GM12878 (cell line): ENCODE results near the gene SGCB. TPM values are rescaled to one million over a fixed set of nuclear protein-coding genes. Genes with fewer than 3 reads are reported as not detected.

Source experiments
- ATAC-seq: fragments of 200-7000 bp; cut with Tn5 transposase; 3 replicates; pipeline ENCODE4 v1.9.1; 2020; ENCODE audit warnings: mild to moderate bottlenecking, moderate library complexity
- BruUV-seq: library from RNA; stranded (reverse); fragments of 400-500 nt; replicated peaks from 2 replicates; lab custom pipeline; 2021; lab: Mats Ljungman, UMichigan
- CTCF ChIA-PET: fragments of 300-600 bp; sonication (Branson Sonifier 250); formaldehyde crosslinking; extraction: SDS; loops from one replicate; lab custom pipeline; 2021; ENCODE audit warnings: inconsistent platforms; lab: Yijun Ruan, JAX
- POLR2A ChIA-PET: fragments of 350-600 bp; formaldehyde crosslinking; extraction: SDS; loops from one replicate; lab custom pipeline; 2021; ENCODE audit warnings: inconsistent platforms; lab: Charles Lee
- RAD21 ChIA-PET: fragments of 300-600 bp; sonication (Branson Sonifier 250); formaldehyde crosslinking; loops from one replicate; lab custom pipeline; 2023; ENCODE audit warnings: antibody characterized with exemption; ENCODE audit not compliant: unreplicated experiment; lab: Charles Lee
- SMC1A ChIA-PET: fragments of 300-600 bp; sonication (Branson Sonifier 250); formaldehyde crosslinking; loops from one replicate; lab custom pipeline; 2023; ENCODE audit not compliant: unreplicated experiment, uncharacterized antibody; lab: Charles Lee
- DNase-seq: peaks from one replicate; pipeline ENCODE4 v3.0.0-alpha.2; 2011; ENCODE audit warnings: low read depth, low spot score
- FAIRE-seq: peaks from 3 replicates; lab custom pipeline; 2011; peaks lifted over from hg19 to GRCh38; lab: Jason Lieb, UNC
- H2AFZ ChIP-seq: 2 replicates; pipeline ENCODE4 v1.6.0; 2011; ENCODE audit warnings: low read depth, low read length, control low read depth; ENCODE audit not compliant: control insufficient read depth
- H3K27ac ChIP-seq: 2 replicates; pipeline ENCODE4 v1.5.1; 2011; ENCODE audit warnings: control low read depth; ENCODE audit not compliant: control insufficient read depth, insufficient read depth
- H3K27me3 ChIP-seq, 2 experiments: replicated peaks in 1 of 2; 2 replicates each; pipeline versions ENCODE4 v1.6.0 to v1.6.1; 2011; ENCODE audit warnings: low read length in 1 of 2; ENCODE audit not compliant: control insufficient read depth in 2 of 2, insufficient read depth in 2 of 2
- H3K36me3 ChIP-seq, 2 experiments: 2 replicates each; pipeline ENCODE4 v1.5.1; 2011; ENCODE audit warnings: low read length in 1 of 2; ENCODE audit not compliant: control insufficient read depth in 2 of 2, insufficient read depth in 2 of 2
- H3K4me1 ChIP-seq: 2 replicates; pipeline ENCODE4 v1.6.1; 2011; ENCODE audit warnings: mild to moderate bottlenecking, low read length, moderate library complexity, mixed read lengths; ENCODE audit not compliant: control insufficient read depth, insufficient read depth
- H3K4me2 ChIP-seq: 2 replicates; pipeline ENCODE4 v1.6.0; 2011; ENCODE audit warnings: control low read depth; ENCODE audit not compliant: control insufficient read depth, insufficient read depth
- H3K4me3 ChIP-seq: fragments of 200-600 bp; sonication (generic); 2 replicates; pipeline ENCODE4 v1.5.1; 2016
- H3K79me2 ChIP-seq: 2 replicates; pipeline ENCODE4 v1.6.0; 2011; ENCODE audit warnings: low read length; ENCODE audit not compliant: control insufficient read depth, insufficient read depth
- H3K9ac ChIP-seq: 2 replicates; pipeline ENCODE4 v1.8.0; 2011; ENCODE audit warnings: low read length, control low read depth, mixed read lengths; ENCODE audit not compliant: control insufficient read depth, insufficient read depth
- H3K9me3 ChIP-seq: replicated peaks from 3 replicates; pipeline ENCODE4 v1.5.1; 2011; ENCODE audit warnings: mild to moderate bottlenecking, low read length; ENCODE audit not compliant: control insufficient read depth, insufficient read depth
- H4K20me1 ChIP-seq: 2 replicates; pipeline ENCODE4 v1.6.0; 2011; ENCODE audit not compliant: control insufficient read depth, insufficient read depth
- BCL11A ChIP-seq: IDR thresholded peaks from 2 replicates; pipeline ENCODE4 v1.6.1; 2011; ENCODE audit warnings: low read depth, low read length
- KDM1A ChIP-seq: fragments of 200-600 bp; sonication (generic); IDR thresholded peaks from 2 replicates; pipeline ENCODE4 v1.6.1; 2016; ENCODE audit warnings: borderline replicate concordance
- MEF2A ChIP-seq: IDR thresholded peaks from 2 replicates; pipeline ENCODE4 v1.6.1; 2011; ENCODE audit warnings: low read depth, mild to moderate bottlenecking, low read length, moderate library complexity; ENCODE audit not compliant: insufficient read depth
- SIX5 ChIP-seq: IDR thresholded peaks from 2 replicates; pipeline ENCODE4 v1.6.1; 2011; ENCODE audit warnings: mild to moderate bottlenecking, low read depth, low read length, moderate library complexity; ENCODE audit not compliant: severe bottlenecking
- SMC3 ChIP-seq: IDR thresholded peaks from 2 replicates; pipeline ENCODE4 v1.6.1; 2011; ENCODE audit warnings: low read length, improper control_type of control experiment, borderline replicate concordance
- STAT3 ChIP-seq: IDR thresholded peaks from 2 replicates; pipeline ENCODE4 v1.6.1; 2011; ENCODE audit warnings: low read depth, low read length, improper control_type of control experiment
- SUPT20H ChIP-seq: IDR thresholded peaks from 2 replicates; pipeline ENCODE4 v1.6.1; 2011; ENCODE audit warnings: low read depth, mild to moderate bottlenecking, low read length, moderate library complexity, borderline replicate concordance; ENCODE audit not compliant: control insufficient read depth
- ZNF622 ChIP-seq: fragments of 450-650 bp; IDR thresholded peaks from 2 replicates; pipeline ENCODE4 v1.6.1; 2017; ENCODE audit warnings: mild to moderate bottlenecking, inconsistent platforms
- WGBS: methylation state at CpG from one replicate; pipeline ENCODE4 v1.1.6; 2016; ENCODE audit warnings: low lambda C conversion rate; ENCODE audit not compliant: insufficient replicate concordance, insufficient coverage; ENCODE audit errors: missing lambda C conversion rate; 5-methylcytosine and 5-hydroxymethylcytosine counted together
- in situ Hi-C: fragments of 300-500 bp; cut with MboI; formaldehyde crosslinking; loops from 9 replicates; pipeline ENCODE4 v1.14.3; 2018; ENCODE audit warnings: mixed read lengths
- intact Hi-C: fragments of 100-400 bp; cut with micrococcal nuclease; formaldehyde crosslinking; loops from one replicate; pipeline ENCODE4 v1.14.2; 2022; ENCODE audit not compliant: unreplicated experiment
- polyA plus RNA-seq, 11 experiments: library from polyadenylated mRNA; depleted of rRNA in 4 of 11; unstranded in 6 of 11; stranded (reverse) in 5 of 11; fragments of >200 nt; fragmentation: Nextera tagmentation in 4 of 11; fragmentation: Illumina TruSeq in 1 of 11; extraction: Ambion mirVana in 4 of 11; extraction: Trizol in 1 of 11; gene quantifications; 1 replicate in 1 of 11; 2 replicates in 10 of 11; pipeline versions ENCODE4 v1.2.1 to v1.2.3, GENCODE V29; 2011 to 2016; ENCODE audit warnings: inconsistent platforms in 2 of 11, missing spikeins in 2 of 11, low read depth in 1 of 11
- total RNA-seq, 4 experiments: library from RNA; depleted of rRNA in 3 of 4; stranded (reverse); fragments of >200 nt in 3 of 4; fragmentation: Illumina TruSeq in 1 of 4; extraction: Trizol in 1 of 4; gene quantifications; 2 replicates each; pipeline versions ENCODE4 v1.2.1 to v1.2.3, GENCODE V29; 2013 to 2021
- TF ChIP-seq, protein P1 (sequence below): fragments of 450-650 bp; IDR thresholded peaks from 2 replicates; pipeline ENCODE4 v1.6.1; 2017; ENCODE audit warnings: low read depth, mild to moderate bottlenecking, moderate library complexity
- TF ChIP-seq, protein P2 (sequence below): fragments of 450-650 bp; IDR thresholded peaks from 2 replicates; pipeline ENCODE4 v1.6.1; 2016; ENCODE audit warnings: mild to moderate bottlenecking, moderate library complexity, borderline replicate concordance
- TF ChIP-seq, protein P3 (sequence below): fragments of 450-650 bp; IDR thresholded peaks from 2 replicates; pipeline ENCODE4 v1.6.1; 2016; ENCODE audit warnings: mild to moderate bottlenecking
- TF ChIP-seq, protein P4 (sequence below): fragments of 450-650 bp; formaldehyde crosslinking; IDR thresholded peaks from 2 replicates; pipeline ENCODE4 v1.4.0; 2022; ENCODE audit warnings: mild to moderate bottlenecking, moderate library complexity

Gene SGCB
- total and polyA plus RNA-seq, 10 of the 15 experiments (the other 5 are each of a cell fraction or from before 2014, with no cell fraction given): 4.7 to 13.2 (median 7.4) TPM

DNA sequence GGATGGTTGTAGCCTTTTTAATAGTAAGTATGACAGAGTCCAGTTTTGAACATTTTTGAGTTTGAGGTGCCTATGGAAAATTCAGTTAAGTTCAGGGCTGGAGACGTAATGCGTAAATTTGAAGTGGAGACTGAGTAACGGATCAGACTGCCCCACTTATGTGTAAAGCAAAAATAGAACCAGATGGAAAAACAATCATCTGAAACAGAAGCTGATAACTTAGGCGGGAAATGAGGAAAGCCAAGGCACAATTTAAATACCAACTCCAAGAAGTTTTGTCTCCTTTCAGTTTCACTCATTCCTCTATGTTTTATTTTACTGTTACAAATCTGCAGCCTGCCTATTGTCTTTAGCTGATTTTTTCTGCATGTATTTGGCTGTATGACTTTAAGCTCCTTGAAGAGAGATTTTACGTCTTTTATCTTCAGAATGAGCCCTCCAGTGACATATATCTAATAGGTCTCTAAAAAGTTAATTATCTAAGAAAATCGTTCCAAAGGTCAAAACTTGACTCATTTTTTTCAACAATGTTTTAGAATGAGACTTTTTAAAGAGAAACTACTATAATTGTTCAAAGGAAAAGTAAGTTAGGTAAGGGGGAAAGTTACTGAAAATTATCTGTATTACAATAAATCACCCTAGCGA is 1.1 kb downstream of the SGCB start:
- Histone ChIP-seq H4K20me1 (no peaks in the 10 kb centered on the region), H3K4me1 (peaks cover 5% of the 10 kb centered on the region; the same call in 1 of the 2 replicates), H2AFZ (peak overlapping the region; percentile 83; the same call in 1 of the 2 replicates), H3K4me2 (peak overlapping the region; percentile 87), H3K27ac (no peak overlapping the region), H3K4me3 (peak overlapping the region; percentile 86), H3K36me3 (no peaks in the 10 kb centered on the region), H3K9ac (no peak overlapping the region), H3K9me3 (no peaks in the 10 kb centered on the region), H3K27me3 (no peaks in the 10 kb centered on the region; a peak in 1 of 4 replicates), H3K79me2 (no peaks in the 10 kb centered on the region)
- POLR2A ChIA-PET: interaction anchor here (0.6 kb wide), 1 partner anchor 1660 kb away, joined by 5 read pairs; no protein-coding TSS in a partner anchor
- CTCF ChIA-PET: interaction anchor here (2.2 kb wide), 1 partner anchor 11 kb away, joined by 10 read pairs; no protein-coding TSS in a partner anchor
- no peak for DNase-seq
- no peak for FAIRE-seq
- WGBS: 80% methylated on average over 7 of the region's 7 CpGs
- SMC1A ChIA-PET: interaction anchor here (2.0 to 2.2 kb wide), 2 partner anchors 11 to 175 kb away, joined by 4 to 7 read pairs; no protein-coding TSS in a partner anchor
- intact Hi-C loops (loop anchor here (10.0 kb wide), 1 partner anchor 608 kb away; no protein-coding TSS in a partner anchor), in situ Hi-C loops (no loop called here)
- BruUV-seq: TSS peak; percentile 54
- RAD21 ChIA-PET: interaction anchor here (1.0 kb wide), 1 partner anchor 194 kb away, joined by 3 read pairs; the partner anchor contains the start of gene DCUN1D4
- no peak for ATAC-seq
- TF ChIP-seq, protein P1, sequence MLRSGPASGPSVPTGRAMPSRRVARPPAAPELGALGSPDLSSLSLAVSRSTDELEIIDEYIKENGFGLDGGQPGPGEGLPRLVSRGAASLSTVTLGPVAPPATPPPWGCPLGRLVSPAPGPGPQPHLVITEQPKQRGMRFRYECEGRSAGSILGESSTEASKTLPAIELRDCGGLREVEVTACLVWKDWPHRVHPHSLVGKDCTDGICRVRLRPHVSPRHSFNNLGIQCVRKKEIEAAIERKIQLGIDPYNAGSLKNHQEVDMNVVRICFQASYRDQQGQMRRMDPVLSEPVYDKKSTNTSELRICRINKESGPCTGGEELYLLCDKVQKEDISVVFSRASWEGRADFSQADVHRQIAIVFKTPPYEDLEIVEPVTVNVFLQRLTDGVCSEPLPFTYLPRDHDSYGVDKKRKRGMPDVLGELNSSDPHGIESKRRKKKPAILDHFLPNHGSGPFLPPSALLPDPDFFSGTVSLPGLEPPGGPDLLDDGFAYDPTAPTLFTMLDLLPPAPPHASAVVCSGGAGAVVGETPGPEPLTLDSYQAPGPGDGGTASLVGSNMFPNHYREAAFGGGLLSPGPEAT: no peak
- TF ChIP-seq BCL11A (no peak), STAT3 (no peak), SMC3 (no peak), ZNF622 (no peak), SIX5 (no peak), KDM1A (no peak), SUPT20H (no peak), MEF2A (no peak)
- TF ChIP-seq, protein P2, sequence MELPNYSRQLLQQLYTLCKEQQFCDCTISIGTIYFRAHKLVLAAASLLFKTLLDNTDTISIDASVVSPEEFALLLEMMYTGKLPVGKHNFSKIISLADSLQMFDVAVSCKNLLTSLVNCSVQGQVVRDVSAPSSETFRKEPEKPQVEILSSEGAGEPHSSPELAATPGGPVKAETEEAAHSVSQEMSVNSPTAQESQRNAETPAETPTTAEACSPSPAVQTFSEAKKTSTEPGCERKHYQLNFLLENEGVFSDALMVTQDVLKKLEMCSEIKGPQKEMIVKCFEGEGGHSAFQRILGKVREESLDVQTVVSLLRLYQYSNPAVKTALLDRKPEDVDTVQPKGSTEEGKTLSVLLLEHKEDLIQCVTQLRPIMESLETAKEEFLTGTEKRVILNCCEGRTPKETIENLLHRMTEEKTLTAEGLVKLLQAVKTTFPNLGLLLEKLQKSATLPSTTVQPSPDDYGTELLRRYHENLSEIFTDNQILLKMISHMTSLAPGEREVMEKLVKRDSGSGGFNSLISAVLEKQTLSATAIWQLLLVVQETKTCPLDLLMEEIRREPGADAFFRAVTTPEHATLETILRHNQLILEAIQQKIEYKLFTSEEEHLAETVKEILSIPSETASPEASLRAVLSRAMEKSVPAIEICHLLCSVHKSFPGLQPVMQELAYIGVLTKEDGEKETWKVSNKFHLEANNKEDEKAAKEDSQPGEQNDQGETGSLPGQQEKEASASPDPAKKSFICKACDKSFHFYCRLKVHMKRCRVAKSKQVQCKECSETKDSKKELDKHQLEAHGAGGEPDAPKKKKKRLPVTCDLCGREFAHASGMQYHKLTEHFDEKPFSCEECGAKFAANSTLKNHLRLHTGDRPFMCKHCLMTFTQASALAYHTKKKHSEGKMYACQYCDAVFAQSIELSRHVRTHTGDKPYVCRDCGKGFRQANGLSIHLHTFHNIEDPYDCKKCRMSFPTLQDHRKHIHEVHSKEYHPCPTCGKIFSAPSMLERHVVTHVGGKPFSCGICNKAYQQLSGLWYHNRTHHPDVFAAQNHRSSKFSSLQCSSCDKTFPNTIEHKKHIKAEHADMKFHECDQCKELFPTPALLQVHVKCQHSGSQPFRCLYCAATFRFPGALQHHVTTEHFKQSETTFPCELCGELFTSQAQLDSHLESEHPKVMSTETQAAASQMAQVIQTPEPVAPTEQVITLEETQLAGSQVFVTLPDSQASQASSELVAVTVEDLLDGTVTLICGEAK: no peak
- TF ChIP-seq, protein P3, sequence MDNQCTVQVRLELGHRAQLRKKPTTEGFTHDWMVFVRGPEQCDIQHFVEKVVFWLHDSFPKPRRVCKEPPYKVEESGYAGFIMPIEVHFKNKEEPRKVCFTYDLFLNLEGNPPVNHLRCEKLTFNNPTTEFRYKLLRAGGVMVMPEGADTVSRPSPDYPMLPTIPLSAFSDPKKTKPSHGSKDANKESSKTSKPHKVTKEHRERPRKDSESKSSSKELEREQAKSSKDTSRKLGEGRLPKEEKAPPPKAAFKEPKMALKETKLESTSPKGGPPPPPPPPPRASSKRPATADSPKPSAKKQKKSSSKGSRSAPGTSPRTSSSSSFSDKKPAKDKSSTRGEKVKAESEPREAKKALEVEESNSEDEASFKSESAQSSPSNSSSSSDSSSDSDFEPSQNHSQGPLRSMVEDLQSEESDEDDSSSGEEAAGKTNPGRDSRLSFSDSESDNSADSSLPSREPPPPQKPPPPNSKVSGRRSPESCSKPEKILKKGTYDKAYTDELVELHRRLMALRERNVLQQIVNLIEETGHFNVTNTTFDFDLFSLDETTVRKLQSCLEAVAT: no peak
- TF ChIP-seq, protein P4, sequence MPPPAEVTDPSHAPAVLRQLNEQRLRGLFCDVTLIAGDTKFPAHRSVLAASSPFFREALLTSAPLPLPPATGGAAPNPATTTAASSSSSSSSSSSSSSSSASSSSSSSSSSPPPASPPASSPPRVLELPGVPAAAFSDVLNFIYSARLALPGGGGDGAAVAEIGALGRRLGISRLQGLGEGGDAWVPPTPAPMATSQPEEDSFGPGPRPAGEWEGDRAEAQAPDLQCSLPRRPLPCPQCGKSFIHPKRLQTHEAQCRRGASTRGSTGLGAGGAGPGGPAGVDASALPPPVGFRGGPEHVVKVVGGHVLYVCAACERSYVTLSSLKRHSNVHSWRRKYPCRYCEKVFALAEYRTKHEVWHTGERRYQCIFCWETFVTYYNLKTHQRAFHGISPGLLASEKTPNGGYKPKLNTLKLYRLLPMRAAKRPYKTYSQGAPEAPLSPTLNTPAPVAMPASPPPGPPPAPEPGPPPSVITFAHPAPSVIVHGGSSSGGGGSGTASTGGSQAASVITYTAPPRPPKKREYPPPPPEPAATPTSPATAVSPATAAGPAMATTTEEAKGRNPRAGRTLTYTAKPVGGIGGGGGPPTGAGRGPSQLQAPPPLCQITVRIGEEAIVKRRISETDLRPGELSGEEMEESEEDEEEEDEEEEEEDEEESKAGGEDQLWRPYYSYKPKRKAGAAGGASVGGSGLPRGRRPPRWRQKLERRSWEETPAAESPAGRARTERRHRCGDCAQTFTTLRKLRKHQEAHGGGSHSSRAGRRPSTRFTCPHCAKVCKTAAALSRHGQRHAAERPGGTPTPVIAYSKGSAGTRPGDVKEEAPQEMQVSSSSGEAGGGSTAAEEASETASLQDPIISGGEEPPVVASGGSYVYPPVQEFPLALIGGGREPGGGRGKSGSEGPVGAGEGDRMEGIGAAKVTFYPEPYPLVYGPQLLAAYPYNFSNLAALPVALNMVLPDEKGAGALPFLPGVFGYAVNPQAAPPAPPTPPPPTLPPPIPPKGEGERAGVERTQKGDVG (CRISPR knock-in tag): no peak
